Measurements from ENCODE around the gene ARL15. TPM values are rescaled to one million over a fixed set of nuclear protein-coding genes. Genes with fewer than 3 reads are reported as not detected.

The ARL15 gene
- total and polyA plus RNA-seq, 9 donors: 14.9 to 34.0 (median 19.2) TPM

- intact Hi-C loops (cut with DNase I): loop anchor here in 1 of 4 donors (5.0 kb wide), 1 partner anchor 1612 kb away; no protein-coding TSS in a partner anchor
- no peak overlapping the region for H3K27ac ChIP-seq
- H3K9me3 ChIP-seq: no peaks in the 10 kb centered on the region
- TF ChIP-seq EP300 (IDR thresholded peaks at IDR 0.05) (no peak), CTCF (IDR thresholded peaks at IDR 0.05) (no peak), POLR2A (IDR thresholded peaks at IDR 0.05) (no peak)
- WGBS, 3 donors: 88 to 90% (median 89%) methylated on average over 7 of the region's 7 CpGs
- no peaks in the 10 kb centered on the region for H3K36me3 ChIP-seq
- H3K4me3 ChIP-seq: no peak overlapping the region
- no peaks in the 10 kb centered on the region for H3K4me1 ChIP-seq (ENCODE audit: insufficient read depth)
- no peaks in the 10 kb centered on the region for H3K27me3 ChIP-seq
- DNase-seq: no peak
Observed at GRCh38 chr5:54324651-54325271, 14.4 kb upstream of the ARL15 start.

GRCh38 chr5:54323495-54323894, 13.1 kb upstream of the ARL15 start:
- TF ChIP-seq POLR2A (IDR thresholded peaks at IDR 0.05) (no peak), CTCF (IDR thresholded peaks at IDR 0.05) (no peak), EP300 (IDR thresholded peaks at IDR 0.05) (no peak)
- WGBS, 3 donors: 52 to 61% (median 53%) methylated on average over 2 of the region's 2 CpGs
- Histone ChIP-seq H3K27me3 (no peaks in the 10 kb centered on the region), H3K4me3 (no peak overlapping the region), H3K9me3 (no peaks in the 10 kb centered on the region), H3K4me1 (ENCODE audit: insufficient read depth) (no peaks in the 10 kb centered on the region), H3K27ac (no peak overlapping the region), H3K36me3 (no peaks in the 10 kb centered on the region)
- no peak for DNase-seq
- intact Hi-C loops (cut with DNase I): no loop called here

- Histone ChIP-seq H3K27ac (no peak overlapping the region), H3K9me3 (no peaks in the 10 kb centered on the region), H3K27me3 (no peaks in the 10 kb centered on the region), H3K36me3 (no peaks in the 10 kb centered on the region), H3K4me1 (ENCODE audit: insufficient read depth) (no peaks in the 10 kb centered on the region), H3K4me3 (no peak overlapping the region)
- intact Hi-C loops (cut with DNase I): no loop called here
- TF ChIP-seq CTCF (IDR thresholded peaks at IDR 0.05): no peak
- TF ChIP-seq POLR2A (IDR thresholded peaks at IDR 0.05): no peak
- TF ChIP-seq EP300 (IDR thresholded peaks at IDR 0.05): no peak
- no peak for DNase-seq
- WGBS, 3 donors: 89 to 93% (median 92%) methylated on average over 1 of the region's 1 CpG
Observed at GRCh38 chr5:54320256-54320655, 9.9 kb upstream of the ARL15 start.

- intact Hi-C loops (cut with DNase I): loop anchor here in 1 of 4 donors (10.0 kb wide), 2 partner anchors 97 to 167 kb away; no protein-coding TSS in a partner anchor
- Histone ChIP-seq H3K9me3 (no peaks in the 10 kb centered on the region), H3K4me1 (ENCODE audit: insufficient read depth) (no peaks in the 10 kb centered on the region), H3K36me3 (no peaks in the 10 kb centered on the region), H3K27ac (no peak overlapping the region), H3K27me3 (no peaks in the 10 kb centered on the region), H3K4me3 (no peak overlapping the region)
- TF ChIP-seq EP300 (IDR thresholded peaks at IDR 0.05): no peak
- TF ChIP-seq CTCF (IDR thresholded peaks at IDR 0.05): no peak
- no peak for TF ChIP-seq POLR2A (IDR thresholded peaks at IDR 0.05)
- 81 to 85% (median 84%) methylated on average over 5 of the region's 5 CpGs for WGBS, 3 donors
- no peak for DNase-seq
Observed at GRCh38 chr5:54317511-54318260, 7.3 kb upstream of the ARL15 start.
